ENCODE data around the gene E2F4.

The E2F4 gene, protein sequence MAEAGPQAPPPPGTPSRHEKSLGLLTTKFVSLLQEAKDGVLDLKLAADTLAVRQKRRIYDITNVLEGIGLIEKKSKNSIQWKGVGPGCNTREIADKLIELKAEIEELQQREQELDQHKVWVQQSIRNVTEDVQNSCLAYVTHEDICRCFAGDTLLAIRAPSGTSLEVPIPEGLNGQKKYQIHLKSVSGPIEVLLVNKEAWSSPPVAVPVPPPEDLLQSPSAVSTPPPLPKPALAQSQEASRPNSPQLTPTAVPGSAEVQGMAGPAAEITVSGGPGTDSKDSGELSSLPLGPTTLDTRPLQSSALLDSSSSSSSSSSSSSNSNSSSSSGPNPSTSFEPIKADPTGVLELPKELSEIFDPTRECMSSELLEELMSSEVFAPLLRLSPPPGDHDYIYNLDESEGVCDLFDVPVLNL

DNA sequence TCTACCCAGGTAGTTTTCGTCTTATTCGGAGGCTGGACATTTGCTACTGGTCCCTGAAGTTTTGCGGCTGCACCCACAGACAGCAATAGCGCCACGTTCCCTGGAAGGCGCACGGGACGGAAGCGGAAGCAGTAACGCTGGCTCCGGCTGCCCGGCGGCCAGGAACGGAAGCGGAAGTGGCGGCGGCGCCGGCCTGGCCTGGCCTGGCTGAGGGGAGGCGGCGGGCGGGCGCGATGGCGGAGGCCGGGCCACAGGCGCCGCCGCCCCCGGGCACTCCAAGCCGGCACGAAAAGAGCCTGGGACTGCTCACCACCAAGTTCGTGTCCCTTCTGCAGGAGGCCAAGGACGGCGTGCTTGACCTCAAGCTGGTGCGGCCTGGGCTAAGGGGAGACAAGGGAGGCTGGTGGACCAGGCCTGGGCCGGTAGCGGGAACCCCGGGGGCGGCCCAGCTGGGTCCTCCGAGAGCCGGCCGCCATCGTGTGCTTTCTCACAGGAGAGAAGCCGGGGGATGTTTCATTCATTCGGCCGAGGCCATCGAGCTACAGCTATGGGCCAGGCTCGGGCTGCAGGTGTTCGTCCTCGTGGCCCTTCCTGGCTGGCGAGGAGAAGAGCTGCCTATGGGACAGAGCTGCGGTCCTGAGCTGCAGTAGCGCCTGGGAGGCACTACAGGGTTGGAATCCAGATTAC lies at the start of gene E2F4:
Gene E2F4, plus strand, starts transcription at position 161 of the 687 bp plus-strand sequence. Its CDS starts 73 bp downstream, at position 234.
- Histone ChIP-seq H3K27me3 (ENCODE audit: control insufficient read depth in 2 of 2, insufficient read depth in 2 of 2, low read length in 2 of 2) (no peaks in the 10 kb centered on the region), H3K9ac (ENCODE audit: low read depth in 1 of 2, low read length in 2 of 2) (peak within 1 kb of the TSS; percentile 87 to 93)

DNA sequence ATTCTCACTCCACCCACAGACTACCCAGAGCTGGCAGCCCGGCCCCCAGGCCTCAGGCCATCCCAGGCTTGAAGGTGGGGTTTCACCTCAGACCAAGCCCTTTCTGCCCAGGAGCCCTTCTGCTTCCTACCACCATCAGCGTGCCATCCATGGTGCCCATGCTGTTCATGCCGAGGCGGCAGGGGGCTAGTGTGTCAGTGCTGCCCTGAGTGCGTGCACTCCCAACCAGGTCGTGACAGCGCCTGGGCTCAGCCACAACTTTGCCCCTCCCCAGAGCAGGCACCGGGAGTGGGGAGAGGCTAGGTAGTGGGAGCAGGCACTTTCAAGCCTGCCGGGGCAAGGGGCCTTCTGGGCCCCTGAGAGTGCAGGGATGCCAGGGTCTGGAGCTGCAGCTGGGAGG lies 49.6 kb upstream of the E2F4 start:
- H3K4me1 ChIP-seq (ENCODE audit: control insufficient read depth in 2 of 2, insufficient read depth in 2 of 2, low read length in 2 of 2), result no peaks in the 10 kb centered on the region
- H3K9me3 ChIP-seq (ENCODE audit: control insufficient read depth in 2 of 2, low read length in 2 of 2), result no peaks in the 10 kb centered on the region
- H3K27me3 ChIP-seq (ENCODE audit: control insufficient read depth in 2 of 2, insufficient read depth in 2 of 2, low read length in 2 of 2), result no peaks in the 10 kb centered on the region
- H3K9ac ChIP-seq (ENCODE audit: low read depth in 1 of 2, low read length in 2 of 2), result no peak overlapping the region
- peaks cover 67 to 82% of the 10 kb centered on the region in 2 donors for H3K36me3 ChIP-seq (ENCODE audit: control insufficient read depth in 2 of 2, insufficient read depth in 2 of 2, low read length in 2 of 2)
- no peak overlapping the region for H3K4me3 ChIP-seq (ENCODE audit: low read length in 2 of 2)
- H3K27ac ChIP-seq (ENCODE audit: low read depth in 2 of 2, low read length in 2 of 2), result no peak overlapping the region

More for the DNA sequence above, at the start of gene E2F4:
- Histone ChIP-seq H3K9me3 (ENCODE audit: control insufficient read depth in 2 of 2, low read length in 2 of 2) (no peaks in the 10 kb centered on the region), H3K36me3 (ENCODE audit: control insufficient read depth in 2 of 2, insufficient read depth in 2 of 2, low read length in 2 of 2) (peaks cover 30 to 37% of the 10 kb centered on the region in 2 donors), H3K4me1 (ENCODE audit: control insufficient read depth in 2 of 2, insufficient read depth in 2 of 2, low read length in 2 of 2) (peaks cover 26 to 28% of the 10 kb centered on the region in 2 donors), H3K27ac (ENCODE audit: low read depth in 2 of 2, low read length in 2 of 2) (peak within 1 kb of the TSS; percentile 37 to 67), H3K4me3 (ENCODE audit: low read length in 2 of 2) (peak within 1 kb of the TSS; percentile 90 to 97)

DNA sequence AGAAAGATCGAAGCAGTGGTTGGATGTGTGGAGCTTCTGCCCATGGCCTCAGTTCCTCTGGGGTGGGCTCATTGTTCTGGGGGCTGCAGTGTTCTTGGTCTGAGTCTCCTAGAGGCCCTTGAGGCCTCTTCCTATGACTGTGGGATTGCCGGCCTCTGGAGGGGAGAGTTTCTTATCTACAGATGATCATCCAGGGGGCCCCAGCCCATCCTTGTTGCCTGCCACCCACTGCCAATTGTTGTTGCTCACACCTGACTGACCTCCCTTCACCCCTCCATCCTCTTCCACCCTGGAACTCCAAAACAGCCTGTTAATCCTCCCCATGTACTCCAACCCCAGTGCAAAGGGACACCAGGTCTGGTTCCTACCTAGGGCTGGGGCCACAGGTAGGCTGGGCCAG lies 47.0 kb upstream of the E2F4 start:
- Histone ChIP-seq H3K27ac (ENCODE audit: low read depth in 2 of 2, low read length in 2 of 2) (no peak overlapping the region), H3K27me3 (ENCODE audit: control insufficient read depth in 2 of 2, insufficient read depth in 2 of 2, low read length in 2 of 2) (no peaks in the 10 kb centered on the region), H3K36me3 (ENCODE audit: control insufficient read depth in 2 of 2, insufficient read depth in 2 of 2, low read length in 2 of 2) (peaks cover 65 to 77% of the 10 kb centered on the region in 2 donors), H3K4me3 (ENCODE audit: low read length in 2 of 2) (no peak overlapping the region), H3K9me3 (ENCODE audit: control insufficient read depth in 2 of 2, low read length in 2 of 2) (no peaks in the 10 kb centered on the region), H3K4me1 (ENCODE audit: control insufficient read depth in 2 of 2, insufficient read depth in 2 of 2, low read length in 2 of 2) (no peaks in the 10 kb centered on the region), H3K9ac (ENCODE audit: low read depth in 1 of 2, low read length in 2 of 2) (no peak overlapping the region)

DNA sequence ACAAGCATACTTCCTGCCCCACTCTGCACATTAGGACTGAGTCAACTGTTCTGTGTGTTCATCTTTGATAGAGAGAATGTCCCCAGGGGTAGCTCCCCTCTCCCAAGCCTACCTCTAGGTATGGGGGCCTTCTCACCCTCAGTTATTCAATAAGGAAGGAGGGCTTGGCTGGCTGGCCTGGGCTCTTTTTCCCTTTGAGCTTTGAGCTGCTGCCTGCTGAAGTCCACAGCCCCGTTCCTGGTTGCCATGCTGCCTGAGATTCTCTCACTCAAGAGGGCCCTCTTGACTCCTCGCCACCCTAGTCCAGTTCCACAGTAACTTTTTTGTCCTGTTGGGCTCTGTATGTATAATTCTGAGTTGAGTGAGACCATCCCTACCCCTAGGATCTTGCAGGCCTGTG lies 46.2 kb upstream of the E2F4 start:
- Histone ChIP-seq H3K9me3 (ENCODE audit: control insufficient read depth in 2 of 2, low read length in 2 of 2) (no peaks in the 10 kb centered on the region), H3K4me1 (ENCODE audit: control insufficient read depth in 2 of 2, insufficient read depth in 2 of 2, low read length in 2 of 2) (peaks cover 2 to 4% of the 10 kb centered on the region in 2 donors), H3K36me3 (ENCODE audit: control insufficient read depth in 2 of 2, insufficient read depth in 2 of 2, low read length in 2 of 2) (peaks cover 58 to 69% of the 10 kb centered on the region in 2 donors), H3K27me3 (ENCODE audit: control insufficient read depth in 2 of 2, insufficient read depth in 2 of 2, low read length in 2 of 2) (no peaks in the 10 kb centered on the region), H3K27ac (ENCODE audit: low read depth in 2 of 2, low read length in 2 of 2) (no peak overlapping the region), H3K4me3 (ENCODE audit: low read length in 2 of 2) (no peak overlapping the region), H3K9ac (ENCODE audit: low read depth in 1 of 2, low read length in 2 of 2) (no peak overlapping the region)

DNA sequence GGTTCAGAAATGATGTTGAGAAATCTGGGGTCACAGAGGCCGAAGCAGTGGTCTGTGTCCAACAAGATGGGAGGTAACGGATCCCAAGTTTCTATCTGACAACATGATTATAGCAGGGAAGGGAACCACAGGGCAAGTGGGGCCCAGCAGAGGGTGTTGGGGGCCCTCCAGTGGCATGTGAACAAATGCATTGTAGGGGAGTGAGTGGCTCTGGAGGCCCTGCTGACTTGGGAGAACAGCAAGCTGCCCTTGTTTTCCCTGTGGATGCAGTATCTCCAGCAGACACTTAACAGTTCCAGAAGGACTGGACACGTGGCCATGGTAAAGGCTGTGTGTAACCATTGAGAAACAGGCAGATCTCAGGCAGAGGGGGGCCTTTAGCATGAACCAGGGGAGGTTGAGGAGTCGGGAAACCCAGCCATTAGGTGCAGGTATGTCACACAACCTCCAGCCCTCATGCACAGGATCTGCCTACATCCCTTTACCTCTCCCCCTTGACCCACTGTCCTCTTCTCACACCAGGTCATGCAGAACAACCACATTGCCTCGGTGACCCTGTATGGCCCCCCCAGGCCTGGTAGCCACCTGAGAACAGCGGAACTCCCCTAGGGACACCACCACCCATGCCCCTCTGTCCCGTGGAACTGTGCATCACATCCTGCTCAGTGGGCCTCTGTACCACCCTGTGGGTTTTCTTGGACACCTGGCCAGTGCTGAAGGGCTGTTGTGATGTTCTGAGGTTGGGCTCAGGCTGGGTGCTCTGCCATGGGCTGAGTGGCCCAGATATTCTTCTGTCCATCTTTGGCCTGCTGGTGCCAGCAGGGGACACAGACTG lies 45.2 kb upstream of the E2F4 start:
- H3K4me1 ChIP-seq (ENCODE audit: control insufficient read depth in 2 of 2, insufficient read depth in 2 of 2, low read length in 2 of 2), result peaks cover 2 to 10% of the 10 kb centered on the region in 2 donors
- H3K27ac ChIP-seq (ENCODE audit: low read depth in 2 of 2, low read length in 2 of 2), result no peak overlapping the region
- H3K9ac ChIP-seq (ENCODE audit: low read depth in 1 of 2, low read length in 2 of 2), result no peak overlapping the region
- H3K27me3 ChIP-seq (ENCODE audit: control insufficient read depth in 2 of 2, insufficient read depth in 2 of 2, low read length in 2 of 2), result no peaks in the 10 kb centered on the region
- no peaks in the 10 kb centered on the region for H3K9me3 ChIP-seq (ENCODE audit: control insufficient read depth in 2 of 2, low read length in 2 of 2)
- peaks cover 48 to 59% of the 10 kb centered on the region in 2 donors for H3K36me3 ChIP-seq (ENCODE audit: control insufficient read depth in 2 of 2, insufficient read depth in 2 of 2, low read length in 2 of 2)
- no peak overlapping the region for H3K4me3 ChIP-seq (ENCODE audit: low read length in 2 of 2)

DNA sequence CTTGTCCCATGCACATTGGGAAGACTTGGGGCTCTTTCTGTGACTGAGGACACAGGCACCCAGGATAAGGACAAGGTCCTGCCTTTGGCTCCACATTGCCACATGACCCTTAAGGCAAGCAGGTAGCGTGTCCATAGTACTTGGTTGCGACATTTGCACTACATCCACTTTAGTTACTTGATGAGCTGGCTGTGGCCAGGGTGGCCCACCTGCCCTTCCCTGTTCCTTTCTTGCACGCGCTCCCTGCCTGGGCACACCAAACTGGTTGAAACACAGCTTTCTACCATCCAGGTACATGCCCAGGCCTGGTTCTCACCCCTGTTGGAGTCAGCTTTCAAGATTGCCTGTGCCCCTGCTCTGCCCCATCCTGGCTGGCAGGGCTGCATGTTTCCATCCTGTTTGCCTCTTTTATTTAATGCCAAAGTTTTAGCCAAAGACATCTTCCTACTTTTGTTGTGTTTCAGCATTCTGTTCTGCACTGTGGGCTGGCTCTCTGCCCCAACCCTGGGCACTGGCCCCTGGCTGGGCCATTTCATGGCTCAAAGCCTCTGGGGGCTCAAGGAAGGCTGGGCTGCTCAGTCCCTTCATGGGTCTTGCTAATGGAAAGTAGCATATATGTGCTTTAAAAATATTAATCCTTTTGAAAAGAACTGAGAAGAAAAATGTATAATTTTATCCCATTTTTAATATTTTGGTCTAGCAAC lies 44.4 kb upstream of the E2F4 start:
- Histone ChIP-seq H3K27ac (ENCODE audit: low read depth in 2 of 2, low read length in 2 of 2) (no peak overlapping the region), H3K9ac (ENCODE audit: low read depth in 1 of 2, low read length in 2 of 2) (no peak overlapping the region), H3K9me3 (ENCODE audit: control insufficient read depth in 2 of 2, low read length in 2 of 2) (no peaks in the 10 kb centered on the region), H3K27me3 (ENCODE audit: control insufficient read depth in 2 of 2, insufficient read depth in 2 of 2, low read length in 2 of 2) (no peaks in the 10 kb centered on the region), H3K36me3 (ENCODE audit: control insufficient read depth in 2 of 2, insufficient read depth in 2 of 2, low read length in 2 of 2) (peaks cover 46 to 51% of the 10 kb centered on the region in 2 donors), H3K4me3 (ENCODE audit: low read length in 2 of 2) (no peak overlapping the region), H3K4me1 (ENCODE audit: control insufficient read depth in 2 of 2, insufficient read depth in 2 of 2, low read length in 2 of 2) (peaks cover 2 to 10% of the 10 kb centered on the region in 2 donors)

DNA sequence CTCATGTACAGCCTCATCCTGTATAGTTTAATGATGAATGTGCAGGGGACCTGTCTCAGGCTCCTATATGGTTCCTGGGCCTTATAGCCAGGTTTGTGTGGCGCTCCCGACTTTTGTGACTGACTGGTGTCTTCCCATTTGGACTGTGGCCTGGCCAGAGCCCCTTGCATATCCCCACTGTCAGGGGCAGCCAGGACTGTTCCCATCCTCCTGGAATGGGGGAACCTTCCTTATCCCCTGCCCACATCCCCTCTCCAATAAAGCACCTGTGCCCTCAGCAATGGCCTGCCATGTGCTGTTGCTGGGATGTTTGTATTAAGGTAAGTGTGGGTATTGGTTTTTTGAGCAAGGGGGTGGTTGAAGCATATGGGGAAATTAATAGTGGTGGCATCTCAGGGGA lies 43.7 kb upstream of the E2F4 start:
- Histone ChIP-seq H3K9me3 (ENCODE audit: control insufficient read depth in 2 of 2, low read length in 2 of 2) (no peaks in the 10 kb centered on the region), H3K36me3 (ENCODE audit: control insufficient read depth in 2 of 2, insufficient read depth in 2 of 2, low read length in 2 of 2) (peaks cover 40 to 46% of the 10 kb centered on the region in 2 donors), H3K27ac (ENCODE audit: low read depth in 2 of 2, low read length in 2 of 2) (no peak overlapping the region), H3K9ac (ENCODE audit: low read depth in 1 of 2, low read length in 2 of 2) (no peak overlapping the region), H3K27me3 (ENCODE audit: control insufficient read depth in 2 of 2, insufficient read depth in 2 of 2, low read length in 2 of 2) (no peaks in the 10 kb centered on the region), H3K4me3 (ENCODE audit: low read length in 2 of 2) (no peak overlapping the region), H3K4me1 (ENCODE audit: control insufficient read depth in 2 of 2, insufficient read depth in 2 of 2, low read length in 2 of 2) (peaks cover 2 to 10% of the 10 kb centered on the region in 2 donors)

DNA sequence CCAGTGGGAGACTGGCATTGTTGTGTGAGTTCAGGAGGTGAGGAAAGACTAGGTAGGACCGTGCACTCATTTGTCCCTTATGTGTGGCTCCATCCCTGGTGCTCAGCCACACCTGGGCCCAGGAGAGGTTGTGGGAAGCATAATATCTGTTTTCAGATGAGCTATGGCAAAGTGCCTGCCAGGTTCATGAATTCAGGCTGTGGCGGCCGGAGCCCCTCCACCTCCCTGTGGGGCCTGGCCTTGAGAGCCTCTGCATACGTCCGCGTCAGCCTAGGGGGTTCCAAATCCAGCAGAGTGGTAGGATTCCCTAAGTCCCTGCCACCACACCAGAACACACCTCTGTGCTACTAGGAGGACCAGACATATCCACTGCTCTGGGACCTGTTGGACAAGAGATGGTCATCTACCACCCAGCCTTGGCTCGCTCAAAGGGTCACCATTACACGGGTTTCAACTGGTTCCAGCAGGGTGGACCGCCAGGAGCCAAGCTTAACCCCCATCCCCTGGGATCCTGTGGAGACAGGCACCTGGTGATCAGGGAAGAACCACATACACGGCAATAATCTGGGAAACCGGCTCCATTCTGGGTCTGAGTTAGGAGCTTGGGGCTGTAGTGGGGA lies 43.2 kb upstream of the E2F4 start:
- H3K27me3 ChIP-seq (ENCODE audit: control insufficient read depth in 2 of 2, insufficient read depth in 2 of 2, low read length in 2 of 2), result no peaks in the 10 kb centered on the region
- H3K9me3 ChIP-seq (ENCODE audit: control insufficient read depth in 2 of 2, low read length in 2 of 2), result no peaks in the 10 kb centered on the region
- H3K4me3 ChIP-seq (ENCODE audit: low read length in 2 of 2), result no peak overlapping the region
- H3K27ac ChIP-seq (ENCODE audit: low read depth in 2 of 2, low read length in 2 of 2), result no peak overlapping the region
- peaks cover 2 to 10% of the 10 kb centered on the region in 2 donors for H3K4me1 ChIP-seq (ENCODE audit: control insufficient read depth in 2 of 2, insufficient read depth in 2 of 2, low read length in 2 of 2)
- peaks cover 35 to 42% of the 10 kb centered on the region in 2 donors for H3K36me3 ChIP-seq (ENCODE audit: control insufficient read depth in 2 of 2, insufficient read depth in 2 of 2, low read length in 2 of 2)
- no peak overlapping the region for H3K9ac ChIP-seq (ENCODE audit: low read depth in 1 of 2, low read length in 2 of 2)

DNA sequence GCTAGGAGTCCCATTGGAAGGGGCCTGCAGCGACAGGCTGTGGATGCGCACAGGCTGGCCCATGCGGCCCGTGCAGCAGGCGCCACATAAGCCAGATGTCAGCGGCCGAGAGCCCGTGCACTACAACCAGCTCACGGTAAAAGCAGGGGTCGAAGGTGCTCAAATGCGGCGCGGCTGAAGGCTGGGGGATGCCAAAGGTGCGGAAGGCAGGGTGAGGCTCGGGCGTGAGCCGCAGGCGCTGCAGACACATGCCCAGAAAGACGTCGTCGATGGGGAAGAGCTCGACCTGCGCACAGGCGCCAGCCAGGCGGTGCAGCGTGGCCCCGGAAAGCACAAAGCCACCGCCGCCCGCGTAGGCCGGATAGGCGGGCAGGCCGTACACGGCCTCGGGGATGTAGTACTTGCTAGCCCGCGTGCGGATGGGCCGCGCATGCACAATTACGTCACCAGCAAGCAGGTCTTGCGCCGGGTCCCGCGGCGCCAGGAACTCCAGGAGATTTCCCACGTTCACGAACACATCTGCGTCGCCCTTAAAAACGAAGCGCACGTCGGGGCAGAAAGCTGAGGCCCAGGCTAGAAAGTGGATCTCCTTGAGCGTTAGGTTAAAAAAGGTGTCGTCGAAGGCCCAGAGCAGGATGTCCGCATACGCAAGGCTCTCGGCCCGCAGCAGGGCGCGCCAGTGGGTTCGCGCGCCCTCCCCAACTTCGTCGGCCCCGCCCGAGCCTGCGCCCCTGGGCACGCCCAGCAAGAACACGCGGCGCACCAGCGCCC lies 42.5 kb upstream of the E2F4 start:
- Histone ChIP-seq H3K9me3 (ENCODE audit: control insufficient read depth in 2 of 2, low read length in 2 of 2) (no peaks in the 10 kb centered on the region), H3K4me1 (ENCODE audit: control insufficient read depth in 2 of 2, insufficient read depth in 2 of 2, low read length in 2 of 2) (peaks cover 2 to 10% of the 10 kb centered on the region in 2 donors), H3K4me3 (ENCODE audit: low read length in 2 of 2) (no peak overlapping the region), H3K9ac (ENCODE audit: low read depth in 1 of 2, low read length in 2 of 2) (no peak overlapping the region), H3K27ac (ENCODE audit: low read depth in 2 of 2, low read length in 2 of 2) (no peak overlapping the region), H3K36me3 (ENCODE audit: control insufficient read depth in 2 of 2, insufficient read depth in 2 of 2, low read length in 2 of 2) (peaks cover 31 to 36% of the 10 kb centered on the region in 2 donors), H3K27me3 (ENCODE audit: control insufficient read depth in 2 of 2, insufficient read depth in 2 of 2, low read length in 2 of 2) (no peaks in the 10 kb centered on the region)

All from mucosa of rectum (tissue), 2 donors.